Breast epithelium (tissue), 4 donors: ENCODE data around the gene CBARP. TPM values are rescaled to one million over a fixed set of nuclear protein-coding genes. Genes with fewer than 3 reads are reported as not detected.
A peak's percentile ranks its signal among the peaks of the same experiment; 100 is the strongest.

Experiments
- DNase-seq, 2 donors: peaks; one replicate each; pipeline ENCODE4 v3.0.0-alpha.2; 2019; ENCODE audit warnings: low spot score in 2 of 2
- H3K27ac ChIP-seq, 2 donors: fragments of 200-600 bp; sonication (generic) in 1 of 2; one replicate each; pipeline ENCODE4 v1.5.1; 2016 to 2019; ENCODE audit warnings: mild to moderate bottlenecking in 1 of 2
- H3K27me3 ChIP-seq, 2 donors: fragments of 200-600 bp; sonication (generic) in 1 of 2; one replicate each; pipeline versions ENCODE4 v1.5.1 to v1.6.0; 2017 to 2019; ENCODE audit warnings: control low read depth in 1 of 2, mild to moderate bottlenecking in 1 of 2
- H3K36me3 ChIP-seq: fragments of 200-600 bp; one replicate; pipeline ENCODE4 v1.5.1; 2019
- H3K4me1 ChIP-seq, 2 donors: fragments of 200-600 bp; sonication (generic); one replicate each; pipeline ENCODE4 v1.5.1; 2016 to 2019; ENCODE audit warnings: control low read depth in 1 of 2
- H3K4me3 ChIP-seq, 3 donors: fragments of 200-600 bp; sonication (generic); 1 replicate in 2 of 3; 2 replicates in 1 of 3; pipeline ENCODE4 v1.5.1; 2016 to 2019; ENCODE audit warnings: mild to moderate bottlenecking in 3 of 3, moderate library complexity in 2 of 3
- H3K9me3 ChIP-seq, 2 donors: fragments of 200-600 bp; sonication (generic) in 1 of 2; one replicate each; pipeline ENCODE4 v1.5.1; 2016 to 2019; ENCODE audit warnings: control low read depth in 1 of 2
- CTCF ChIP-seq, 3 donors: fragments of 450-650 bp; IDR thresholded peaks; one replicate each; pipeline ENCODE4 v1.5.1; 2016 to 2017; ENCODE audit warnings: antibody characterized with exemption in 3 of 3, mild to moderate bottlenecking in 3 of 3, moderate library complexity in 3 of 3
- POLR2A ChIP-seq: fragments of 450-650 bp; IDR thresholded peaks from one replicate; pipeline ENCODE4 v1.6.1; 2016; ENCODE audit warnings: antibody characterized with exemption, mild to moderate bottlenecking, moderate library complexity
- POLR2AphosphoS5 ChIP-seq, 3 donors: sonication (generic); formaldehyde crosslinking; IDR thresholded peaks; one replicate each; pipeline ENCODE4 v1.6.1; 2017; ENCODE audit warnings: antibody characterized with exemption in 3 of 3
- intact Hi-C: fragments of 100-400 bp; cut with DNase I; formaldehyde crosslinking; loops from one replicate; pipeline ENCODE4 v1.15.1; 2023; ENCODE audit warnings: low total_unique reads
- total RNA-seq, 3 donors: library from RNA; depleted of rRNA; stranded (reverse); fragments of >200 nt; gene quantifications; one replicate each; pipeline ENCODE4 v1.1.0, GENCODE V29; 2016

Gene CBARP
- total RNA-seq, 3 donors from 2014 or later = 0.98 to 4.8 TPM; not detected in 1

DNA sequence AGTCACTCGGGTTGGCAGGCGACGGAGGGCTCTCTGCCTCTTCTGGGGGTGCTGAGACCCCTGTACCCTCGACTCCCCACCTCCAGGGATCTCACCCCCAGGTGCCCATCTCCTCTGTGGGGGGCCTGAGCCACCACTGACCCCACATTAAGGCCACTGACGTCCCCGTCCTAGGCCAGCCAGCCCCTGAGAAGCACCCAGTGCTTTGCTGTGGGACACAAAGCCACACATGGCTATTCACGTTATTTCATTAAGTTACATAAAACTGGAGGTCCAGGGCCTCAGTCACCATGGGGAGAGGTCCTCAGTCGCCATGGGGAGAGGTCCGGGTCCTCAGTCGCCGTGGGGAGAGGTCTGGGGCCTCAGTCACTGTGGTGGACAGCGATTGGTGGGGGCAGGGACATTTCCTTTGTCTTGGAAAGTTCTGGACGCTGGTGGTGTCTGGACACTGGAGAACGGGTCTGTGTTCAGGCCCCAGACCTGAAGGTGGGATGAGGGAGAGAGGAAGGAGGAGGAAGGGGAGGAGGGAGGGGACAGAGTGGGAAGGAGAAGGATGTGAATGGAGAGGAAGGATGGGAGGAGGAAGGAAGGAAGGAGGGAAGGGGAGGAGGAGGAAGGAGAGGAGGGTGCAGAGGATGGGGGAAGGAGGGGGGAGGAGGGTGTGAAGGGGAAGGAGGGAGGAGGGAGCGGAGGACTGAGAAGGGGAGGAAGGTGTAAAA, 43.9 kb upstream of the CBARP start:
- peaks cover 0 to 2% of the 10 kb centered on the region in 2 donors for H3K4me1 ChIP-seq
- no peak overlapping the region for H3K27ac ChIP-seq
- intact Hi-C loops = no loop called here
- no peaks in the 10 kb centered on the region for H3K36me3 ChIP-seq
- H3K4me3 ChIP-seq = no peak overlapping the region
- no peaks in the 10 kb centered on the region for H3K9me3 ChIP-seq
- no peak for DNase-seq
- peaks cover 6 to 33% of the 10 kb centered on the region in 2 donors for H3K27me3 ChIP-seq
- TF ChIP-seq POLR2AphosphoS5 (IDR thresholded peaks at IDR 0.05) (no peak), CTCF (IDR thresholded peaks at IDR 0.05) (no peak), POLR2A (no peak)

DNA sequence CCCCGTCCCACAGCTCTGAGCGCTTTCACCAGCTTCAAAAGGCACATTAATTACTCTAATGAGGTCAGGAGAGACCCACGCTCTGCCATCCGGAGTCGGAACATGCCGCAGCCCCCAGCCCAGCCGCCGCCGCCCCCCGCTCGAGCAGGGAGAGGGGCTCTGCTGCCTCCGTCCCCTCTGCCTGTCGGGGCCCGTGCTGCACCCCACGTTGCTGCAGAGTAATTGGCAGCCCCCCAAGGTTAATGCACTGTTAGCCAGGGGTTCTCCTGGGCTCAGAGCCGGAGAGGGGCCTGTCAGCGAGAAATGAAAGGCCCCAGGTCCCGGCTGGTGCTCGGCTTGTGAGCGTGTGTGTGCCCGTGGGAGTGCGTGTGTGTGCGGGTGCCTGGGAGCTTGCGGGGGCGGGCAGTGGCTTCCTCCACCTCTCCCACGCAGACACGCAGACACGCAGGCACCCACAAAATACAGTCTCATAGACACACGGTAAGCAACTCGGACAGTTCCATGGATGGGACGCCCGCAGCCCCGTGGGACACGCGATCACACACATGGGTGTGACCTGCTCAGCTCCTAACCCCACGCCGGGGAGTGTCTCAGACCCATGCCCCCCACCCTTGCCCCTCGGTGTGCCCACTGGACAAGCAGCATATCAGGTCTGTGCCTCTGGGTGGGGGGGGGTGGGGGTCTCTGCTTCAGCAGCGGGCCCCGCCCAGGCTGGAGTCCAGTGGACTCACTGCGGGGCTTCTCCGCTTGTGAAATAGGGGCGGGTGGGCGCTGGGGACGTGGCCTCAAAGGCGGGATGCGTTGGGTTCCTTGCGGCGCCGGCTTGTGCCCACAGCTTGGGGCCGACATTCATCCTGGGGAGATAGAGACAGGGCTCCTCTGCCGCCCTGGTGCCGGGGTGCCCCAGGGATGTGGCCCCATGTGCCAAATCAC, 43.1 kb upstream of the CBARP start:
- H3K4me3 ChIP-seq = no peak overlapping the region
- TF ChIP-seq POLR2AphosphoS5 (IDR thresholded peaks at IDR 0.05) (no peak), POLR2A (no peak), CTCF (IDR thresholded peaks at IDR 0.05) (no peak)

GRCh38 chr19:1279782-1280341, 42.1 kb upstream of the CBARP start:
- Histone ChIP-seq H3K36me3 (no peaks in the 10 kb centered on the region), H3K4me1 (peaks cover 8 to 10% of the 10 kb centered on the region in 2 donors), H3K27ac (no peak overlapping the region), H3K27me3 (peaks cover 3 to 21% of the 10 kb centered on the region in 2 donors), H3K9me3 (no peaks in the 10 kb centered on the region), H3K4me3 (no peak overlapping the region)
- TF ChIP-seq POLR2AphosphoS5 (IDR thresholded peaks at IDR 0.05) (peak in 1 of 3 donors; percentile 26), CTCF (IDR thresholded peaks at IDR 0.05) (peak; percentile 84 to 91 (median 88)), POLR2A (no peak)
- intact Hi-C loops = loop anchor here (10.0 kb wide), 2 partner anchors 125 to 165 kb away; partner anchors contain the start of genes DAZAP1 and GAMT
- DNase-seq = peak; percentile 72 to 79

More for the DNA sequence above, 43.1 kb upstream of the CBARP start:
- peaks cover 5 to 8% of the 10 kb centered on the region in 2 donors for H3K4me1 ChIP-seq
- DNase-seq = no peak
- intact Hi-C loops = no loop called here
- H3K27ac ChIP-seq = no peak overlapping the region
- peaks cover 6 to 28% of the 10 kb centered on the region in 2 donors for H3K27me3 ChIP-seq
- H3K9me3 ChIP-seq = no peaks in the 10 kb centered on the region
- no peaks in the 10 kb centered on the region for H3K36me3 ChIP-seq

- Histone ChIP-seq H3K36me3 (no peaks in the 10 kb centered on the region), H3K4me1 (peaks cover 17 to 19% of the 10 kb centered on the region in 2 donors), H3K27ac (no peak overlapping the region), H3K9me3 (no peaks in the 10 kb centered on the region), H3K4me3 (no peak overlapping the region), H3K27me3 (peaks cover 2 to 13% of the 10 kb centered on the region in 2 donors)
- no peak for DNase-seq
- TF ChIP-seq POLR2AphosphoS5 (IDR thresholded peaks at IDR 0.05) = no peak
- no peak for TF ChIP-seq POLR2A
- TF ChIP-seq CTCF (IDR thresholded peaks at IDR 0.05) = no peak
- intact Hi-C loops = loop anchor here (10.0 kb wide), 2 partner anchors 126 to 166 kb away; partner anchors contain the start of genes DAZAP1 and GAMT
Measured at GRCh38 chr19:1278713-1279660, 41.2 kb upstream of the CBARP start.
